H9 (cell line): ENCODE results near the gene UTS2R. TPM values are rescaled to one million over a fixed set of nuclear protein-coding genes. Genes with fewer than 3 reads are reported as not detected.

Experiments
- DNase-seq: peaks from one replicate; pipeline ENCODE4 v3.0.0-alpha.2; 2017
- H2AFZ ChIP-seq: one replicate; pipeline ENCODE4 v1.6.1; 2013; ENCODE audit warnings: mild to moderate bottlenecking, low read length, control low read depth, moderate library complexity
- H2AK5ac ChIP-seq: 2 replicates; pipeline ENCODE4 v1.6.1; 2013; ENCODE audit warnings: low read length, control low read depth, mixed read lengths; ENCODE audit not compliant: insufficient read length
- H2BK120ac ChIP-seq: one replicate; pipeline ENCODE4 v1.6.1; 2013; ENCODE audit warnings: low read depth, mild to moderate bottlenecking, low read length, control low read depth, inconsistent platforms; ENCODE audit not compliant: poor library complexity, severe bottlenecking
- H2BK12ac ChIP-seq: 2 replicates; pipeline ENCODE4 v1.6.1; 2013; ENCODE audit warnings: low read length, control low read depth, mixed read lengths, low read depth; ENCODE audit not compliant: insufficient read length
- H2BK15ac ChIP-seq: 2 replicates; pipeline ENCODE4 v1.6.1; 2013; ENCODE audit warnings: low read depth, low read length, control low read depth
- H2BK20ac ChIP-seq: one replicate; pipeline ENCODE4 v1.6.1; 2013; ENCODE audit warnings: low read depth, mild to moderate bottlenecking, low read length, control low read depth, inconsistent platforms; ENCODE audit not compliant: poor library complexity, severe bottlenecking
- H2BK5ac ChIP-seq: 2 replicates; pipeline ENCODE4 v1.6.1; 2013; ENCODE audit warnings: low read length, control low read depth, mixed read lengths; ENCODE audit not compliant: insufficient read length
- H3K14ac ChIP-seq: 2 replicates; pipeline ENCODE4 v1.6.1; 2013; ENCODE audit warnings: low read length, control low read depth; ENCODE audit not compliant: insufficient read depth
- H3K18ac ChIP-seq: 2 replicates; pipeline ENCODE4 v1.6.1; 2013; ENCODE audit warnings: low read depth, mild to moderate bottlenecking, mixed read lengths, low read length, control low read depth; ENCODE audit not compliant: insufficient read length
- H3K23ac ChIP-seq: 2 replicates; pipeline ENCODE4 v1.6.1; 2013; ENCODE audit warnings: low read length, control low read depth, mixed read lengths, low read depth; ENCODE audit not compliant: insufficient read length
- H3K23me2 ChIP-seq: 2 replicates; pipeline ENCODE4 v1.6.1; 2013; ENCODE audit warnings: low read depth, mild to moderate bottlenecking, mixed read lengths, low read length, control low read depth; ENCODE audit not compliant: insufficient read length, poor library complexity, severe bottlenecking
- H3K27ac ChIP-seq: 2 replicates; pipeline ENCODE4 v1.5.1; 2013; ENCODE audit warnings: low read length, control low read depth, mixed read lengths, low read depth; ENCODE audit not compliant: insufficient read length
- H3K27me3 ChIP-seq: 2 replicates; pipeline ENCODE4 v1.6.1; 2013; ENCODE audit warnings: low read length, control low read depth, inconsistent platforms; ENCODE audit not compliant: insufficient read depth
- H3K4ac ChIP-seq: 2 replicates; pipeline ENCODE4 v1.6.1; 2013; ENCODE audit warnings: low read depth, mild to moderate bottlenecking, control low read depth, inconsistent platforms, low read length, moderate library complexity
- H3K4me1 ChIP-seq: 2 replicates; pipeline ENCODE4 v1.6.1; 2013; ENCODE audit warnings: low read length, control low read depth, inconsistent platforms; ENCODE audit not compliant: insufficient read depth
- H3K4me2 ChIP-seq: 2 replicates; pipeline ENCODE4 v1.6.1; 2013; ENCODE audit warnings: low read length, control low read depth, mixed read lengths; ENCODE audit not compliant: insufficient read length, insufficient read depth
- H3K56ac ChIP-seq: 2 replicates; pipeline ENCODE4 v1.6.1; 2013; ENCODE audit warnings: low read depth, mild to moderate bottlenecking, mixed read lengths, low read length, control low read depth; ENCODE audit not compliant: insufficient read length
- H3K79me1 ChIP-seq: 2 replicates; pipeline ENCODE4 v1.6.1; 2013; ENCODE audit warnings: low read depth, mild to moderate bottlenecking, moderate library complexity, low read length, control low read depth, inconsistent platforms; ENCODE audit not compliant: insufficient read depth, poor library complexity, severe bottlenecking
- H3K79me2 ChIP-seq: 2 replicates; pipeline ENCODE4 v1.6.1; 2013; ENCODE audit warnings: low read length, control low read depth, inconsistent platforms; ENCODE audit not compliant: insufficient read depth
- H3K9ac ChIP-seq: 2 replicates; pipeline ENCODE4 v1.6.1; 2013; ENCODE audit warnings: low read length, control low read depth, mixed read lengths; ENCODE audit not compliant: insufficient read length; ENCODE audit errors: extremely low read depth
- H3K9me3 ChIP-seq: one replicate; pipeline ENCODE4 v1.6.1; 2013; ENCODE audit warnings: low read depth, low read length, inconsistent platforms; ENCODE audit not compliant: control insufficient read depth
- H3T11ph ChIP-seq: one replicate; pipeline ENCODE4 v1.6.1; 2013; ENCODE audit warnings: mild to moderate bottlenecking, low read length, control low read depth, inconsistent platforms
- H4K20me1 ChIP-seq: one replicate; pipeline ENCODE4 v1.6.1; 2013; ENCODE audit not compliant: control insufficient read depth, insufficient read length, insufficient read depth
- H4K5ac ChIP-seq: 2 replicates; pipeline ENCODE4 v1.6.1; 2013; ENCODE audit warnings: low read depth, mild to moderate bottlenecking, mixed read lengths, low read length, control low read depth; ENCODE audit not compliant: insufficient read length
- H4K8ac ChIP-seq: replicated peaks from 2 replicates; pipeline ENCODE4 v1.6.1; 2013; ENCODE audit warnings: low read length, control low read depth, mixed read lengths, low read depth; ENCODE audit not compliant: insufficient read length
- H4K91ac ChIP-seq: 2 replicates; pipeline ENCODE4 v1.6.1; 2013; ENCODE audit warnings: low read depth, mild to moderate bottlenecking, moderate library complexity, mixed read lengths, low read length, control low read depth; ENCODE audit not compliant: insufficient read length
- H3K27ac Mint-ChIP-seq, 3 experiments: 2 replicates in 2 of 3; 3 replicates in 1 of 3; pipeline ENCODE4 v1.8.0; 2020 to 2021; ENCODE audit warnings: mixed read lengths in 3 of 3, mild to moderate bottlenecking in 1 of 3, moderate library complexity in 1 of 3
- H3K27me3 Mint-ChIP-seq: 2 replicates; pipeline ENCODE4 v1.8.0; 2021; ENCODE audit warnings: low read depth, mild to moderate bottlenecking, moderate library complexity, mixed read lengths
- H3K36me3 Mint-ChIP-seq, 3 experiments: 2 replicates in 2 of 3; 3 replicates in 1 of 3; pipeline ENCODE4 v1.8.0; 2020 to 2021; ENCODE audit warnings: low read depth in 3 of 3, mixed read lengths in 3 of 3; ENCODE audit not compliant: insufficient read depth in 1 of 3
- H3K4me1 Mint-ChIP-seq, 2 experiments: 2 replicates each; pipeline ENCODE4 v1.8.0; 2020; ENCODE audit warnings: mixed read lengths in 2 of 2
- H3K4me3 Mint-ChIP-seq, 2 experiments: 2 replicates in 1 of 2; 3 replicates in 1 of 2; pipeline ENCODE4 v1.8.0; 2020 to 2021; ENCODE audit warnings: mild to moderate bottlenecking in 2 of 2, mixed read lengths in 2 of 2, moderate library complexity in 1 of 2
- H3K9me3 Mint-ChIP-seq, 2 experiments: 2 replicates in 1 of 2; 3 replicates in 1 of 2; pipeline ENCODE4 v1.8.0; 2020; ENCODE audit warnings: mild to moderate bottlenecking in 2 of 2, mixed read lengths in 2 of 2, moderate library complexity in 1 of 2
- WGBS: extraction: QIAGEN DNeasy Blood & Tissue Kit; methylation state at CpG from one replicate; pipeline ENCODE4 v1.1.7; 2013; ENCODE audit warnings: missing lambda C conversion rate, low lambda C conversion rate, mixed read lengths; ENCODE audit not compliant: insufficient read length; ENCODE audit errors: extremely low coverage; 5-methylcytosine and 5-hydroxymethylcytosine counted together
- total RNA-seq: library from RNA; stranded (reverse); gene quantifications from 2 replicates; pipeline ENCODE4 v1.2.1, GENCODE V29; 2021
- TF ChIP-seq, protein P1 (sequence below): fragments of 200-600 bp; sonication (generic); conservative IDR thresholded peaks from 3 replicates; pipeline ENCODE4 v1.8.0; 2021; ENCODE audit warnings: antibody characterized with exemption, mild to moderate bottlenecking

UTS2R gene
- total RNA-seq, 1 experiment from 2014 or later = 0.94 TPM

DNA sequence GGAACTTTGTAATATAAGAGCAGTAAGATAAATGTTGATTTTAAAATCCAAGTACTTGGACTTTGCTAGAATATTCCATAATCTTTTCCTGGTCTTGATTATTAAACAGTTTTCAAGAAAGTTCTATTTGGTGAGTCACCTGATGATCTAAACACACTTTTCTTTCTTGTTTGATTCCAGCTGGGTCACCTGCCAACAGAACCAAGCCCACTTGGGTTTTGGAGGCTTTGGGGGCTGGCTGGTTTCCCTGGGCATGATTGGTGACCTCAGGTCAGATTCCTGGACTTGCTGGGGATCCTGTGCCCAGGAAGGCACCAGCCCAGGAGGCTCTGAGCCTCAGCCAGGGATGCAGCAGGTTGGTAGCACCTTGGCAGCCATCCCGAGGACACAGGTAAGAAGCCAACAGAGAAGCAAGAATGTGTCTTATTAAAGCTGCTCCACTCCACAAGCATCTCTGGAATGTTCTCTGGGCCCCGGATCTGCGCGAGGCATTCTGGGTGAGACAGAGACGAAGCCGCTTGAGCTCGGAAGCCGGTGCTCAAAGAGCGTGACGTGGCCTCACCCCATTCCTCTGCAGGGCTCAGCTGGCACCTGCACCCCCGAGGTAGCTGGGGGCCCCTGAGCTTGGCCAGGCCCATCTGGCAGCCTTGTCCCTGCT is 15.7 kb upstream of the UTS2R start:
- Histone ChIP-seq H3K4ac (no peak overlapping the region), H3K79me2 (no peaks in the 10 kb centered on the region), H3K23me2 (no peaks in the 10 kb centered on the region), H3K4me1 (peaks cover 2% of the 10 kb centered on the region; the same call in 1 of the 2 replicates), H3K14ac (no peak overlapping the region), H4K20me1 (no peaks in the 10 kb centered on the region), H2BK20ac (no peak overlapping the region), H3K4me2 (no peak overlapping the region), H2BK12ac (no peak overlapping the region), H3K27ac (no peak overlapping the region), H3K56ac (no peak overlapping the region), H3K79me1 (no peaks in the 10 kb centered on the region), H3K23ac (no peak overlapping the region), H4K8ac (no peak overlapping the region), H3K18ac (no peak overlapping the region), H4K91ac (no peak overlapping the region), H2BK5ac (no peak overlapping the region), H4K5ac (no peak overlapping the region), H2BK120ac (no peak overlapping the region), H3K9me3 (no peaks in the 10 kb centered on the region), H2BK15ac (no peak overlapping the region), H3T11ph (no peak overlapping the region), H3K27me3 (no peaks in the 10 kb centered on the region), H2AFZ (no peak overlapping the region), H2AK5ac (no peak overlapping the region), H3K9ac (no peak overlapping the region)
- Mint-ChIP-seq H3K9me3 (no peaks in the 10 kb centered on the region), H3K27ac (peak overlapping the region in 1 of 3 experiments; percentile 53; a peak in 1 of 7 replicates), H3K27me3 (peaks cover 6% of the 10 kb centered on the region), H3K36me3 (no peaks in the 10 kb centered on the region), H3K4me3 (no peak overlapping the region), H3K4me1 (peaks cover 2 to 20% of the 10 kb centered on the region in 2 experiments)
- no CpG with 5 or more reads among the region's 11 CpGs for WGBS
- TF ChIP-seq, protein P1, sequence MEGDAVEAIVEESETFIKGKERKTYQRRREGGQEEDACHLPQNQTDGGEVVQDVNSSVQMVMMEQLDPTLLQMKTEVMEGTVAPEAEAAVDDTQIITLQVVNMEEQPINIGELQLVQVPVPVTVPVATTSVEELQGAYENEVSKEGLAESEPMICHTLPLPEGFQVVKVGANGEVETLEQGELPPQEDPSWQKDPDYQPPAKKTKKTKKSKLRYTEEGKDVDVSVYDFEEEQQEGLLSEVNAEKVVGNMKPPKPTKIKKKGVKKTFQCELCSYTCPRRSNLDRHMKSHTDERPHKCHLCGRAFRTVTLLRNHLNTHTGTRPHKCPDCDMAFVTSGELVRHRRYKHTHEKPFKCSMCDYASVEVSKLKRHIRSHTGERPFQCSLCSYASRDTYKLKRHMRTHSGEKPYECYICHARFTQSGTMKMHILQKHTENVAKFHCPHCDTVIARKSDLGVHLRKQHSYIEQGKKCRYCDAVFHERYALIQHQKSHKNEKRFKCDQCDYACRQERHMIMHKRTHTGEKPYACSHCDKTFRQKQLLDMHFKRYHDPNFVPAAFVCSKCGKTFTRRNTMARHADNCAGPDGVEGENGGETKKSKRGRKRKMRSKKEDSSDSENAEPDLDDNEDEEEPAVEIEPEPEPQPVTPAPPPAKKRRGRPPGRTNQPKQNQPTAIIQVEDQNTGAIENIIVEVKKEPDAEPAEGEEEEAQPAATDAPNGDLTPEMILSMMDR = no peak
- DNase-seq = no peak
